Trophoblast cell (in vitro differentiated cells and primary cell): ENCODE results near the gene IL23A.

Experiments used
- DNase-seq, 2 donors: peaks; one replicate each; pipeline ENCODE4 v3.0.0-alpha.2; 2016
- H2AFZ ChIP-seq: 2 replicates; pipeline ENCODE4 v1.6.1; 2013; ENCODE audit warnings: low read length, moderate library complexity, mild to moderate bottlenecking; ENCODE audit not compliant: insufficient read depth, poor library complexity
- H2AK5ac ChIP-seq: 2 replicates; pipeline ENCODE4 v1.6.1; 2013; ENCODE audit warnings: mild to moderate bottlenecking, low read length
- H2BK120ac ChIP-seq: 2 replicates; pipeline ENCODE4 v1.6.1; 2013; ENCODE audit warnings: low read length, mild to moderate bottlenecking, moderate library complexity; ENCODE audit not compliant: insufficient read depth, poor library complexity
- H2BK12ac ChIP-seq: 2 replicates; pipeline ENCODE4 v1.6.1; 2013; ENCODE audit warnings: mild to moderate bottlenecking, low read length, moderate library complexity
- H2BK5ac ChIP-seq: 2 replicates; pipeline ENCODE4 v1.6.1; 2013; ENCODE audit warnings: low read length, low read depth, moderate library complexity, mild to moderate bottlenecking; ENCODE audit not compliant: poor library complexity
- H3K14ac ChIP-seq: 2 replicates; pipeline ENCODE4 v1.6.1; 2013; ENCODE audit warnings: mild to moderate bottlenecking, low read length
- H3K18ac ChIP-seq: 2 replicates; pipeline ENCODE4 v1.6.1; 2013; ENCODE audit warnings: mild to moderate bottlenecking, low read length
- H3K23ac ChIP-seq: 2 replicates; pipeline ENCODE4 v1.6.1; 2013; ENCODE audit warnings: low read length
- H3K27ac ChIP-seq: 2 replicates; pipeline ENCODE4 v1.5.1; 2013; ENCODE audit warnings: low read depth, mild to moderate bottlenecking, inconsistent platforms, low read length, moderate library complexity
- H3K27me3 ChIP-seq: 2 replicates; pipeline ENCODE4 v1.6.1; 2013; ENCODE audit warnings: inconsistent platforms, mild to moderate bottlenecking, low read length, moderate library complexity; ENCODE audit not compliant: insufficient read depth
- H3K36me3 ChIP-seq, 2 experiments: 1 replicate in 1 of 2; 2 replicates in 1 of 2; pipeline ENCODE4 v1.6.1; 2013; ENCODE audit warnings: low read length in 2 of 2, mild to moderate bottlenecking in 2 of 2, moderate library complexity in 1 of 2; ENCODE audit not compliant: insufficient read depth in 2 of 2, control insufficient read depth in 1 of 2
- H3K4ac ChIP-seq: 2 replicates; pipeline ENCODE4 v1.6.1; 2013; ENCODE audit warnings: low read depth, mild to moderate bottlenecking, low read length, moderate library complexity
- H3K4me1 ChIP-seq, 2 experiments: 1 replicate in 1 of 2; 2 replicates in 1 of 2; pipeline ENCODE4 v1.6.1; 2013; ENCODE audit warnings: low read length in 2 of 2, mild to moderate bottlenecking in 2 of 2, moderate library complexity in 1 of 2; ENCODE audit not compliant: insufficient read depth in 2 of 2, control insufficient read depth in 1 of 2
- H3K4me2 ChIP-seq: 2 replicates; pipeline ENCODE4 v1.6.1; 2013; ENCODE audit warnings: inconsistent platforms, mild to moderate bottlenecking, low read length, moderate library complexity
- H3K4me3 ChIP-seq: 2 replicates; pipeline ENCODE4 v1.5.1; 2013; ENCODE audit warnings: mild to moderate bottlenecking, low read depth, low read length, inconsistent platforms
- H3K79me1 ChIP-seq: one replicate; pipeline ENCODE4 v1.6.1; 2013; ENCODE audit warnings: low read length
- H3K79me2 ChIP-seq: 2 replicates; pipeline ENCODE4 v1.6.1; 2013; ENCODE audit warnings: low read length, mild to moderate bottlenecking; ENCODE audit not compliant: control insufficient read depth, insufficient read depth, poor library complexity
- H3K9ac ChIP-seq: 2 replicates; pipeline ENCODE4 v1.6.1; 2013; ENCODE audit warnings: mild to moderate bottlenecking, low read length
- H3K9me3 ChIP-seq: 2 replicates; pipeline ENCODE4 v1.6.1; 2013; ENCODE audit warnings: low read depth, mild to moderate bottlenecking, control low read depth, inconsistent platforms, low read length; ENCODE audit not compliant: insufficient read depth
- H4K12ac ChIP-seq: 2 replicates; pipeline ENCODE4 v1.6.1; 2013; ENCODE audit warnings: low read depth, mild to moderate bottlenecking, low read length, moderate library complexity
- H4K8ac ChIP-seq: 2 replicates; pipeline ENCODE4 v1.6.1; 2013; ENCODE audit warnings: low read depth, mild to moderate bottlenecking, low read length, moderate library complexity
- H4K91ac ChIP-seq: one replicate; pipeline ENCODE4 v1.6.1; 2013; ENCODE audit warnings: low read depth, mild to moderate bottlenecking, low read length, moderate library complexity
- WGBS: extraction: QIAGEN DNeasy Blood & Tissue Kit; methylation state at CpG from one replicate; pipeline ENCODE4 v1.1.7; 2013; ENCODE audit warnings: missing lambda C conversion rate; ENCODE audit not compliant: insufficient read length, insufficient coverage; ENCODE audit errors: extremely low coverage; 5-methylcytosine and 5-hydroxymethylcytosine counted together

IL23A gene

GRCh38 chr12:56375598-56376434, 37.1 kb downstream of the IL23A start:
- Histone ChIP-seq H3K79me1 (no peaks in the 10 kb centered on the region), H3K79me2 (no peaks in the 10 kb centered on the region), H3K14ac (no peak overlapping the region), H2BK12ac (no peak overlapping the region), H2BK5ac (no peak overlapping the region), H2AK5ac (no peak overlapping the region), H4K12ac (no peak overlapping the region), H2BK120ac (no peak overlapping the region), H3K9me3 (no peaks in the 10 kb centered on the region), H3K36me3 (no peaks in the 10 kb centered on the region), H3K27ac (no peak overlapping the region), H3K9ac (no peak overlapping the region), H3K27me3 (no peaks in the 10 kb centered on the region), H4K8ac (no peak overlapping the region), H3K23ac (no peak overlapping the region), H3K4ac (no peak overlapping the region), H2AFZ (no peak overlapping the region), H3K4me1 (no peaks in the 10 kb centered on the region), H3K4me2 (no peak overlapping the region), H4K91ac (no peak overlapping the region), H3K4me3 (no peak overlapping the region), H3K18ac (no peak overlapping the region)
- no CpG with 5 or more reads among the region's 11 CpGs for WGBS
- no peak for DNase-seq

GRCh38 chr12:56377310-56377988, 38.8 kb downstream of the IL23A start:
- no peak overlapping the region for H2BK5ac ChIP-seq
- no peaks in the 10 kb centered on the region for H3K4me1 ChIP-seq
- no peak overlapping the region for H2AK5ac ChIP-seq
- no peak overlapping the region for H3K14ac ChIP-seq
- H4K91ac ChIP-seq = no peak overlapping the region
- H4K8ac ChIP-seq = no peak overlapping the region
- H3K27me3 ChIP-seq = no peaks in the 10 kb centered on the region
- peak; percentile 17 to 64 for DNase-seq
- H3K27ac ChIP-seq = no peak overlapping the region
- no peaks in the 10 kb centered on the region for H3K36me3 ChIP-seq
- H3K9me3 ChIP-seq = no peaks in the 10 kb centered on the region
- H2BK120ac ChIP-seq = no peak overlapping the region
- no peak overlapping the region for H3K23ac ChIP-seq
- no peak overlapping the region for H3K4ac ChIP-seq
- no peak overlapping the region for H3K18ac ChIP-seq
- no peak overlapping the region for H3K4me3 ChIP-seq
- H2AFZ ChIP-seq = no peak overlapping the region
- WGBS = no CpG with 5 or more reads among the region's 4 CpGs
- H3K79me1 ChIP-seq = no peaks in the 10 kb centered on the region
- no peak overlapping the region for H2BK12ac ChIP-seq
- H3K79me2 ChIP-seq = no peaks in the 10 kb centered on the region
- H3K4me2 ChIP-seq = no peak overlapping the region
- H3K9ac ChIP-seq = no peak overlapping the region
- no peak overlapping the region for H4K12ac ChIP-seq

GRCh38 chr12:56377989-56378316, 39.3 kb downstream of the IL23A start:
- Histone ChIP-seq H4K12ac (no peak overlapping the region), H3K14ac (no peak overlapping the region), H4K91ac (no peak overlapping the region), H3K23ac (no peak overlapping the region), H3K27me3 (no peaks in the 10 kb centered on the region), H4K8ac (no peak overlapping the region), H3K27ac (no peak overlapping the region), H3K4me1 (no peaks in the 10 kb centered on the region), H2AFZ (no peak overlapping the region), H3K4me2 (no peak overlapping the region), H3K79me2 (no peaks in the 10 kb centered on the region), H3K36me3 (no peaks in the 10 kb centered on the region), H2BK12ac (no peak overlapping the region), H3K4ac (no peak overlapping the region), H2BK120ac (no peak overlapping the region), H2AK5ac (no peak overlapping the region), H3K9ac (no peak overlapping the region), H3K18ac (no peak overlapping the region), H3K4me3 (no peak overlapping the region), H3K9me3 (no peaks in the 10 kb centered on the region), H2BK5ac (no peak overlapping the region), H3K79me1 (no peaks in the 10 kb centered on the region)
- no CpG with 5 or more reads among the region's 1 CpG for WGBS
- no peak for DNase-seq

DNA sequence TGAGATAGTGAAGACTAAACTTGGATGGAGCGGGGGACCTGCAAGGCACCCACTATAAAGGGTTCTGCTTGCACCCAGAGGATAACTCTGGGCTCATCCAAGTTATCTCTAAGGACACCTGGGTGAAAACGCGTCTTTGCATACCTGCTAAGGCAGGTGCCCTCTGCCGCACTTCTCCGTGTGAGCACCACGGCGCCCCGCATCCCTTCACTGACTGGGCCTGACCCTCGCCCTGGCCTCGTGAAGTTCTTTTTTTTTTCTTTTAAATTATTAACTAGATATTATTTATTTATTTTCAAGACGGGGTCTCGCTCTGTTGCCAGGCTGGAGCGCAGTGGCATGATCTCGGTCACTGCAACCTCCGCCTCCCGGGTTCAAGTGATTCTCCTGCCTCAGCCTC, 43.9 kb downstream of the IL23A start:
- Histone ChIP-seq H4K91ac (no peak overlapping the region), H3K36me3 (no peaks in the 10 kb centered on the region), H2AFZ (no peak overlapping the region), H3K27me3 (no peaks in the 10 kb centered on the region), H3K79me1 (no peaks in the 10 kb centered on the region), H3K23ac (no peak overlapping the region), H3K4me2 (no peak overlapping the region), H3K14ac (no peak overlapping the region), H3K79me2 (no peaks in the 10 kb centered on the region), H3K4ac (no peak overlapping the region), H2BK12ac (no peak overlapping the region), H3K9me3 (no peaks in the 10 kb centered on the region), H3K27ac (no peak overlapping the region), H2BK120ac (no peak overlapping the region), H2BK5ac (no peak overlapping the region), H3K18ac (no peak overlapping the region), H4K8ac (no peak overlapping the region), H3K4me1 (peaks cover 0 to 5% of the 10 kb centered on the region in 2 experiments), H2AK5ac (no peak overlapping the region), H3K9ac (no peak overlapping the region), H3K4me3 (no peak overlapping the region), H4K12ac (no peak overlapping the region)
- no CpG with 5 or more reads among the region's 16 CpGs for WGBS
- no peak for DNase-seq
